GM12878 (cell line): ENCODE measurements around the gene ASAP3.

ENCODE experiments used
- TARDBP ChIP-seq: IDR thresholded peaks from 2 replicates; pipeline ENCODE4 v1.6.1; 2016; ENCODE audit warnings: borderline replicate concordance
- WRNIP1 ChIP-seq: IDR thresholded peaks from 2 replicates; pipeline ENCODE4 v1.6.1; 2011; ENCODE audit warnings: low read depth, low read length, improper control_type of control experiment, borderline replicate concordance
- ZBTB33 ChIP-seq: fragments of 450-650 bp; IDR thresholded peaks from 2 replicates; pipeline ENCODE4 v1.6.1; 2017; ENCODE audit warnings: mild to moderate bottlenecking

GRCh38 chr1:23389837-23390321 is 94.1 kb downstream of the ASAP3 start:
- no peak for TF ChIP-seq WRNIP1
- no peak for TF ChIP-seq ZBTB33
- TF ChIP-seq TARDBP = no peak
